Ishikawa (cell line): ENCODE results near the gene MAST4.

Source experiments
- TAF1 ChIP-seq: IDR thresholded peaks from 2 replicates; pipeline ENCODE4 v1.6.1; 2012; ENCODE audit warnings: low read depth, mild to moderate bottlenecking
- USF1 ChIP-seq: IDR thresholded peaks from 2 replicates; pipeline ENCODE4 v1.6.1; 2012

DNA sequence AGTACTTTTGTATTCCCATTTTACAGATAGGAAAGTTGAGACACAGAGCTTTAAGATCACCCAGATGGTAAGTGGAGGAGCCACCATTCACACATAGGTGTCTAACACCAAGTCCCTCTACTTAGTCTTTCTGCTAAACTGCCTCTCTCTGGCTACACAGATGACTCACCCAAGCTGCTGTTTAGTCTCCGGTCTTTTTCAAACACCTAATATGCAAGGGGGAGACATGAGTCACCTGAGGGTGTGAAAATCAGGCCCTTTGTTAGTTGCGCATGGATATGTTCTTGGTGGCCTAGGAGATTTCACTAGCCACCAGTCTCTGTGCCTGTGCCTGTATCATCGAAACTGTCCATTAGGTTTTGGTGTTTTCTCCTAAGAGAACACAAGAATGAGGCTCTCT lies 117.8 kb downstream of the MAST4 start:
- no peak for TF ChIP-seq USF1
- no peak for TF ChIP-seq TAF1
